IgD-negative memory B cell (primary cell): Measurements from ENCODE around the gene MAP3K8. TPM values are rescaled to one million over a fixed set of nuclear protein-coding genes. Genes with fewer than 3 reads are reported as not detected.
A peak's percentile ranks its signal among the peaks of the same experiment; 100 is the strongest.
"Not testable (repeated sequence)": the region's sequence is repeated elsewhere in the genome, so short reads cannot be mapped to it uniquely, and the experiment has no call there.

Source experiments
- H3K27ac Mint-ChIP-seq, 3 donors: one replicate each; pipeline ENCODE4 v1.8.0; 2020 to 2022; ENCODE audit warnings: mild to moderate bottlenecking in 3 of 3, mixed read lengths in 3 of 3, moderate library complexity in 1 of 3
- H3K27me3 Mint-ChIP-seq: one replicate; pipeline ENCODE4 v1.8.0; 2021; ENCODE audit warnings: mixed read lengths
- H3K36me3 Mint-ChIP-seq: one replicate; pipeline ENCODE4 v1.8.0; 2020; ENCODE audit warnings: mild to moderate bottlenecking, mixed read lengths
- H3K4me1 Mint-ChIP-seq, 3 donors: one replicate each; pipeline ENCODE4 v1.8.0; 2020 to 2022; ENCODE audit warnings: mixed read lengths in 3 of 3, mild to moderate bottlenecking in 1 of 3
- H3K4me3 Mint-ChIP-seq, 4 donors: one replicate each; pipeline ENCODE4 v1.8.0; 2020 to 2022; ENCODE audit warnings: mild to moderate bottlenecking in 4 of 4, mixed read lengths in 4 of 4, moderate library complexity in 3 of 4
- H3K9me3 Mint-ChIP-seq, 3 donors: one replicate each; pipeline ENCODE4 v1.8.0; 2020 to 2021; ENCODE audit warnings: mixed read lengths in 3 of 3, mild to moderate bottlenecking in 1 of 3
- polyA plus RNA-seq: library from polyadenylated mRNA; unstranded; fragments of 300-500 nt; fragmentation: Illumina TruSeq; gene quantifications from one replicate; pipeline ENCODE4 v1.2.3, GENCODE V29; 2021

MAP3K8 gene
- polyA plus RNA-seq, 1 donor from 2014 or later, result 40.0 TPM

DNA sequence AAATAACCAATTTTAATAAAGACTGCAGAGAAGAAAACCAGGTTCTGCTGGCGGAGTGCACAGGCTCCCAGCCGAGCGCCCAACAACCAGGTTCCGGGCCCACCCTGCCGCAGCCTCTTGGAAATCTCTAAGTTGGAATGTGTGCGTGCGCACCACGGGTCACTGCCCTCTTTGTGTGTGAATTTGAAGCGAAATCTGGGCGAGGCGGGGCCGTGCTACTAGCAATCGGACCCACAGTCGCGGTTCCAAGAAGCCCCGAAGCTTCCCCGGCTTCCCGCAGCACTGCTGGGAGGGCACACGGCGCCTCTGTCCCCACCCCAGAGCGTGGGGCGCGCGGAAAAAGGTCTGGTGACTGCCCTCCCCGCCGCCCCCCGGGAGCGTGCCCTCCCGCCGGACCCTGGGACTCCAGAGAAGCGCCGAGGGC, 666 bp upstream of the MAP3K8 start:
- H3K9me3 Mint-ChIP-seq, result peaks cover 0 to 2% (median 0%) of the 10 kb centered on the region in 3 donors
- peaks cover 48 to 50% (median 49%) of the 10 kb centered on the region in 3 donors for H3K4me1 Mint-ChIP-seq
- peak overlapping the region; percentile 77 to 98 (median 97) for H3K27ac Mint-ChIP-seq
- H3K36me3 Mint-ChIP-seq, result no peaks in the 10 kb centered on the region
- H3K27me3 Mint-ChIP-seq, result no peaks in the 10 kb centered on the region
- peak overlapping the region; percentile 94 to 96 (median 96) for H3K4me3 Mint-ChIP-seq

DNA sequence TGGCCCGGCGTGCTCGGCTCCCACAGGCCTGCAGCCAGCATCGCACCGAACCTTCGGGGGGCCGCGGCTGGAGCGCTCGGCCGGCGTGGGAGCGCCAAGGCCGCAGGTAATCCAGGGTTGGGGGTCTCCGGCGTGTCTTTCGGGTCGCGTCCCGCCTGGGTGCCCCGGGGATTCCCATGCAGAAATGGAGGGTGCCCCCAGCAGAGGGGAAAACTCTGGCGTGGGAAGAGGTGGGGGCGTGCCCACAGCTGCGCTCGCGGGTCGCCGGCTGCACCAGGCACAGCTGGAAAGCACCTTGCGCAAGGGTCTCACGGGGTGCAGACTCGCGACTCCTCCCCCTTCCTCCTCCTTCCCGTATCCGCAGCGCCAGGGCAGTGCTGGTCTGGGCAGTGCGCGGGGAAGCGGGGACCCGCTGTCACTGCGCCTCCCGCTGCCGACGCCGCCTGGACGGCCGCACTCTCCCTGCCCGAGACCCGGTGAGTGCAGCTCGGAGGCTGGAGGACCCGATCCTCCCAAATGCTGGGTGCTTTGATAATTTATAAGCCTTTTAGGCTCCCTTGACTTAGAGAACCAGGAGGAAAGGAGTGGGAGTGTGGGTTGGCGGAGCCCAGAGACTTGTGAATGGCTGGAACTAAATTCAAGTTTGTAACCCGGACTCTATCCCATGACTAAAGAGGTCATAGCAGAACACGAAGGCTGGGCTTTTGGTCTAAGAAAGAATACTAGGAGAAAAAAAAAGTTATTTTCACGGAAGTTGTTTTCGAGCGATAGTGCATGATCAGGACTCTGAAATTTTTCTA, 489 bp downstream of the MAP3K8 start:
- Mint-ChIP-seq H3K4me1 (peaks cover 48 to 53% (median 51%) of the 10 kb centered on the region in 3 donors), H3K27me3 (no peaks in the 10 kb centered on the region), H3K4me3 (peak overlapping the region; percentile 94 to 96 (median 96)), H3K9me3 (peaks cover 0 to 2% (median 0%) of the 10 kb centered on the region in 3 donors), H3K27ac (peak overlapping the region; percentile 77 to 98 (median 97)), H3K36me3 (no peaks in the 10 kb centered on the region)

DNA sequence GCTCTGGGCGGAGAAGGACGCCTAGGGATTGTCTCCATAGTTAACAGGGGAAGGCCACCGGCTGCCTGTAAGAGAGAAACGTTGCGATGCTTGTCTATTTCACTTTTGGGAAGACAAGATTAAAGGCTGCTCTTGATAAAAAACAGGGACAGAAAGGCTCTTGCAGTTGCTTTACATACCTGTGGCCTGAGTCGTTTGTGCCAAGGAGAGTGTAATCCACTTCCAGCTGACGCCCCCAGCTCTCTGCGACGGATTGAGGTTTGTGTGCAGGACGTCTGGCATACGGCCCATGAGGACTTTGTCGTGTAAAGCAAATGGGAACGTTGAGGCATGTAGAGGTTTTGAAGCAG, 1.1 kb downstream of the MAP3K8 start:
- Mint-ChIP-seq H3K4me1 (peaks cover 51 to 54% (median 53%) of the 10 kb centered on the region in 3 donors), H3K36me3 (no peaks in the 10 kb centered on the region)

DNA sequence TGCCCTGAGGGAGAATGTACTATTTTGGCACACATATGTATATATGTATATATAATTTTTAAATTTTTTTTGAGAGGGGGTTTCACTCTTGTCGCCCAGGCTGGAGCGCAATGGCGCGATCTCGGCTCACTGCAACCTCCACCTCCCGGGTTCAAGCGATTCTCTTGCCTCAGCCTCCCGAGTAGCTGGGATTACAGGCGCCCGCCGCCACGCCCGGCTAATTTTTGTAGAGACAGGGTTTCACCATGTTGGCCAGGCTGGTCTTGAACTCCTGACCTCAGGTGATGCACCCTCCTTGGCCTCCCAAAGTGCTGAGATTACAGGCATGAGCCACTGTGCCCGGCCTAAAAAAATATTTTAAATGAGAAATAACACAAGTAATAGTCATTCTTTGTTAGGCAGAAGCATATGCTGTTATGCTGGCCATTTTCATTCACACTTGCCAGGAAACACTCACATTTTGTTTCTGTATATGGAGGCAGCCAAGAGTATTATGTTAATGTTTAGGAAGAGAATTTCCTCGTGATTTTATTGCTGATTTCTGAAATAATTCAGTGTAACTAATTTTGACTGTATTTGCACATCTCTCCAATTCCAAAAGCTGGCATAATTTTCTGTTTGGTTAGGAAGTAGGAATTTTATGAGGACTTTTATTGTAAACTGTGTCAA, 1.6 kb downstream of the MAP3K8 start:
- not testable (repeated sequence) for H3K9me3 Mint-ChIP-seq, H3K27me3 Mint-ChIP-seq, H3K36me3 Mint-ChIP-seq
- Mint-ChIP-seq H3K4me1 (peaks cover 51 to 53% (median 53%) of the 10 kb centered on the region in 3 donors), H3K27ac (peak overlapping the region; percentile 77 to 98 (median 97)), H3K4me3 (peak overlapping the region; percentile 94 to 96 (median 96))

More for the DNA sequence above, 1.1 kb downstream of the MAP3K8 start:
- H3K4me3 Mint-ChIP-seq, result peak overlapping the region; percentile 94 to 96 (median 96)
- H3K9me3 Mint-ChIP-seq, result peaks cover 0 to 2% (median 0%) of the 10 kb centered on the region in 3 donors
- no peaks in the 10 kb centered on the region for H3K27me3 Mint-ChIP-seq
- H3K27ac Mint-ChIP-seq, result peak overlapping the region; percentile 77 to 98 (median 97)

DNA sequence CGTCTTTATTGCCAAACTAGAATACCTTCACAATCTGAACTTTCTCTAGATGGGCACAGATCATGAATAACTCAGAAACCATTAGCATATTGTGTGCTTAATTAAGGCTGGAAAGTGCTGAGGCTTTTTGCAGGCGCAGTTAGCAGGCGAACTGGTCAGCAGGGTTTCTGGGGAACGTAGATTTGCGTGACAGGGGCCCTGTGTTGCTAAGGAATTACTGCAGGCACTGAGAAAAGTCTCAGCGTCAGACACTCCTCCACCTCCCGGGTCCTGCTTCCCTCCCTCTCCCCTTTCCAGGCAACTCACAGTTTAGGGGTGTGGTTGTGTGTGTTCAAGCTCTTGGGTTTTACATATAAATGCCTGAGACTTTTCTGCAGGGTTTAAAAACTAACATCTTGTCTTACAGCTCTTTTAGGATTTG, 2.2 kb downstream of the MAP3K8 start:
- H3K4me1 Mint-ChIP-seq, result peaks cover 46 to 51% (median 50%) of the 10 kb centered on the region in 3 donors
- peaks cover 2% of the 10 kb centered on the region for H3K36me3 Mint-ChIP-seq
- H3K4me3 Mint-ChIP-seq, result peak overlapping the region; percentile 94 to 96 (median 96)
- peak overlapping the region; percentile 77 to 97 (median 94) for H3K27ac Mint-ChIP-seq
- H3K9me3 Mint-ChIP-seq, result peaks cover 0 to 2% (median 0%) of the 10 kb centered on the region in 3 donors
- H3K27me3 Mint-ChIP-seq, result no peaks in the 10 kb centered on the region

DNA sequence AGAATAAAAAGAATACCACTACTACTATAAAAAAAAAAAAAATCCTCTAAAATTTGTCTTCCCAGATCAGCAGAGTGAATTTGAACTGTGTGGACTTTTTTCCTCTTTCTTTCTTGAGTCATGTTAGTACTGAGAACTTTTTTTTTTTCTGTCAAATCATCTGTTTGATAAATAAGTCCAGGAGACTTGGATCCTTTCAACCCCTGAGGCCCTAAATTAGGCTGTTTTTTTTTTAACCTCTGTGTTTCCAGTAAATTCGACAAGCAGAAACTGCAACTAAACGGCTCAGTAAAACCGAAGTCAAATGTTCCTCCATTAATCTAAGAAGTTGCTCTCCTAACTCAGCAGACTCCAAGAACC, 2.7 kb downstream of the MAP3K8 start:
- H3K4me1 Mint-ChIP-seq, result peaks cover 43 to 50% (median 47%) of the 10 kb centered on the region in 3 donors
- H3K27ac Mint-ChIP-seq, result peak overlapping the region; percentile 77 to 97 (median 94)
- H3K4me3 Mint-ChIP-seq, result peak overlapping the region; percentile 94 to 96 (median 96)
- H3K9me3 Mint-ChIP-seq, result peaks cover 0 to 2% (median 0%) of the 10 kb centered on the region in 3 donors
- H3K27me3 Mint-ChIP-seq, result no peaks in the 10 kb centered on the region
- H3K36me3 Mint-ChIP-seq, result peaks cover 2% of the 10 kb centered on the region

DNA sequence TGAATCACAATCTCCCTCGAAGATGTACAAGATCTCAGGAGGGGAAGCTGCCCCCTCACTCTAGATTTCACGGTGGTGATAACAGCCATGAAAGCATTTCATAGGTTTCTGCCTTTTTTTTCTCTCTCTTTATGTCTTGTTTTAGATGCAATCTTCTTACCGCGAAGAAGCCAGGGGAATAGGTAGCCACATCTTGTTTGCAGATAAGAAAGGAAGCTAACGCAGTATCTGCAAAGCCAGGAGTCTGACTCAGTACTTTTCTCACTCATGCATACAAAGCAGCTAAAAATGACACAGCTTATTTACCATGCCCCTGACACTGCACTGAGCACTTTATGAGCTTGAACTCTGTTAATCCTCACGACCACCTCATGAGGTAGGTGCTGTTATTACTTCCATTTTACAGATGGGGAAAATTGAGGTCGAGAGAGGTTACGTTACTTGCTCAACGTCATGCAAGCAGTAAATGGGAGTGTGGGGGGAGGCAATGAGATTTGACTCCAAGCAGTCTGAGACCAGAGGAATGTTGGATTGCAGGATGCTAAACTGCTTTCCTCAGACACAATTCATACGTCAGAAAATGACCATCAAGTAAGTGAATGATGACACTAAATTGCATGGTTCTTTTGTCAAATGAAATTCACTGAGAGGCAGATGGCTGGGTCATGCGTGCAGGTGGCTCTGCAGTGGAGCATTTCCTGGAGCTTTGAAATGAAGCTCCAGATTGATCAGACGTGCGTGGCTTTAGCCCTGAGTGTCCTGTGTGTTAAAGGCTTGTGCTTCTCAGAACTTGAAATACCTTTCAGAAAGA, 3.3 kb downstream of the MAP3K8 start:
- Mint-ChIP-seq H3K27ac (peak overlapping the region; percentile 31 to 94 (median 77)), H3K36me3 (peaks cover 2% of the 10 kb centered on the region), H3K4me3 (peak overlapping the region; percentile 94 to 96 (median 96)), H3K27me3 (no peaks in the 10 kb centered on the region), H3K9me3 (peaks cover 0 to 2% (median 0%) of the 10 kb centered on the region in 3 donors), H3K4me1 (peaks cover 45 to 56% (median 51%) of the 10 kb centered on the region in 3 donors)

DNA sequence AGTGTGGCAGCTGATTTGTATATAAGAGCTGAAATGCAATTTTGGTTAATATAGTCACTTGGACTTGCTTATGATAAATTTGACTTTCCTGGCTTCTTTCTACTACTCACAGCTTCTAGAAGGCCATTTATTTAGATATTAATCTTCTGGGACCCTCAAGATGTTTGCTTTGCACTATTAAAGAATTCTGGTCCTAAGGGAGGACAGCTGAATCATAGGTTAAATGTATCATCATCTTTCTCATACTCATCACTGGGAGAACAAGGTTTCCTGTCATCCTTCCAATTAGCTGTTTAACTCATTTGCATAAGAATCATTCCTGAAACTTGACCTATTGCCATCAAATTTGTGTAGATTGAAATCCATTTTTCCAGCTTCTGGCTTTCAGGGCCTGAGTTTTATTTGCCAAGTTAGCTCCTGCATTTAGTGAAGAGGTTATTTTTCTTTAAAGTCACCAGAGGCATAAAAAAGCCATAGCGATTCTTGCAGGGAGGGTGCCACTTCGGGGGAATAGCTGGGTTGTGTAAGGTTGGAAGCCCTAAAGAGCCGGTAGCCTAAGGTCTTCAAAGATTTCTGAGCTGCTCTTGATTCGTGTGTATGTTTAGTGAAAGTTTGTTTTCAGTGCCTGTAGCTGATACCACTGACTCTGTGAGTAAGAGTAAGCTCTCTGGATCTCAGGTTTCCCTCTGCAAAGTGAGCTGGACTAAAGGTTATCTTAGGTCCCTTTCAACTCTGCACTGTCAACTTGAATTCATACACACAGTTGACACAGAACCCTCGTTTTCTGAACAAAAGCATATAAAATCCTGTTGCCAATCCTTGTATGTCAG, 4.3 kb downstream of the MAP3K8 start:
- H3K4me1 Mint-ChIP-seq, result peaks cover 49 to 53% (median 51%) of the 10 kb centered on the region in 3 donors
- H3K27ac Mint-ChIP-seq, result peak overlapping the region in 2 of 3 donors; percentile 67 to 77
- peaks cover 5% of the 10 kb centered on the region for H3K36me3 Mint-ChIP-seq
- H3K9me3 Mint-ChIP-seq, result no peaks in the 10 kb centered on the region
- peak overlapping the region; percentile 94 to 96 (median 96) for H3K4me3 Mint-ChIP-seq
- H3K27me3 Mint-ChIP-seq, result no peaks in the 10 kb centered on the region

DNA sequence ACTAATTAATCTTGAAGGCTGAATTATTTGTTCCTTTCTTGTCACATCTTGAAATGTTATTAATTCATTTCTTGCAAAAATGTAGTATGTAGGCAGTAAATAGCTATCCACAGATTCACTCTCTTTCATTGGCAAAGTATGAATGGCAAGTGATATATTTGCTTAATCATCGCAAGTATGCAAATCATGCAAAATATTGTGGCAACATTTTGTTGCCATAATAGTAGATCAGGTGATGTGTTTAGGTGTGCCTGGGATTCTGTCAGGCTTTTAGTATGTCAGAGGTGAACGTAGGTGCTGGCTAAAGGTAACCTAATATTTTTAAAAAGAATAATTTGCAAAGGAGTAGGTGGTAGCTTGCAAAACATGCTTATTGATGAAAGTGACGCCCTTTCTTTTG, 5.9 kb downstream of the MAP3K8 start:
- H3K27me3 Mint-ChIP-seq, result no peaks in the 10 kb centered on the region
- H3K4me3 Mint-ChIP-seq, result peak overlapping the region in 1 of 4 donors; percentile 50
- peaks cover 6% of the 10 kb centered on the region for H3K36me3 Mint-ChIP-seq
- H3K4me1 Mint-ChIP-seq, result peaks cover 60 to 62% (median 61%) of the 10 kb centered on the region in 3 donors
- peak overlapping the region; percentile 59 to 65 (median 64) for H3K27ac Mint-ChIP-seq
- no peaks in the 10 kb centered on the region for H3K9me3 Mint-ChIP-seq

DNA sequence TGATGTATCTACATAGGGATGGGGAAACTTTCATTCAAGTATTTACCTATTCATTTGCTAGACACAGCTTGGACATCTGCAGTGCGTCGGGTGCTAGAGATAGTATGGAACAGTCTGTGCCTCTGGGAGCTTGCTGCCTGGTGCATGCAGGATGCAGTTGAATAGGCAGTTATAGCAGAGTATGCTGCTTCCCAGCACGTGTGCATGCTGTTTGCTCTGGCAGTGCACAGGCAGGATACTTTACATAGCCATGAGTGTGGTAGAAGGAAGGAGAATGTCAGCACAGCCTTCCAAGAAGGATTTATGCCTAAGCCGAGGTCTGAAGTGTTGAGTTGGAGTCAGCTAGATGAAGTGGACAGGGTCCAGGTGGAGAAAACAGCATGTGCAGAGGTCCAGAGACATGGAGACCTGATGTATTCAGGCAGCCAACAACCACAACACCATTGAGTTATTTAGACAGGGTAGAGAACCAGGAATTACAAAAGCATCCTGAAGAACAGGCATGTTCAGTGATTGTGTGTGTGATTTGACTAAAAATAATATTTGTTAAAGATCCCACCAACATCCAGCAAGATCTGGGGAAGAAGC, 8.1 kb downstream of the MAP3K8 start:
- no peak overlapping the region for H3K4me3 Mint-ChIP-seq
- H3K27ac Mint-ChIP-seq, result peak overlapping the region in 2 of 3 donors; percentile 0 to 10
- H3K36me3 Mint-ChIP-seq, result peaks cover 6% of the 10 kb centered on the region
- H3K4me1 Mint-ChIP-seq, result peaks cover 51 to 58% (median 54%) of the 10 kb centered on the region in 3 donors
- H3K27me3 Mint-ChIP-seq, result no peaks in the 10 kb centered on the region
- H3K9me3 Mint-ChIP-seq, result no peaks in the 10 kb centered on the region

DNA sequence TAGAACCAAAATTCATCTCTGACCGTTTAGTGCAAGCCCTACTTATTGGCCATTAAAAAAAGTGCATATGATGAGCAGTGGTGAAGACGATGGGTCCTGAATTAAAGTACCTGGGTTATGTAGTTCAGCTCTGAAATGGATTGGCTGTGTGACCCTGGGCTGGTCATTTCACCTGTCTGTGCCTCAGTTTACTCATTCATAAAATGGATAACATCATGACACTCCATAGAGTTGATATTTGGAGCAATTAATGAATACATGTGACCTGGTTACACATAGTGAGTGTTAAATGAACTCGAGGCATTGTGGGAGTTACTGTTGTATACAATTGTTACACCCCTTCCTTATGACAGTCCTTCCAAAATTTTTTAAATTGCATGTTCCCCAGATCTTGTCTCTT, 9.1 kb downstream of the MAP3K8 start:
- no peak overlapping the region for H3K4me3 Mint-ChIP-seq
- H3K9me3 Mint-ChIP-seq, result no peaks in the 10 kb centered on the region
- peaks cover 46 to 53% (median 52%) of the 10 kb centered on the region in 3 donors for H3K4me1 Mint-ChIP-seq
- no peaks in the 10 kb centered on the region for H3K27me3 Mint-ChIP-seq
- peak overlapping the region in 2 of 3 donors; percentile 0 to 77 for H3K27ac Mint-ChIP-seq
- peaks cover 6% of the 10 kb centered on the region for H3K36me3 Mint-ChIP-seq

DNA sequence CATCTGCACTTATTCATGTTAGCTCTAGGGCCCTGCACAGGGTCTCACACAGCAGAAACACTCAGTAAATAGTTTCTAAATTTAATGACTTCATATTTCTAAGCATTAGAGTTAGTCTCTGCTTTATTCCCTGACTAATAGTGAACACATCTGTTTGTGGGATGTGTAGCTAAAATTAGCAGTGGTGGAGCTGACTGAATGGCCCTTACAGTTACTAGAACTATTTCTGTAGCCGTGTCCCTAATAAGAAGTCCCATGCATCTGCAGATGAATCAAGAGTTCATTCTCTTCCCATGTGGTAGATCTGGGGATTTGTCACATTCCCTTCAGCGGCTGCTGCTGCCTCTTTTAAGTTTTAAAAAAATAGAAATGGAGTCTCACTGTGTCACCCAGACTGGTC, 11.7 kb downstream of the MAP3K8 start:
- Mint-ChIP-seq H3K9me3 (no peaks in the 10 kb centered on the region), H3K27me3 (no peaks in the 10 kb centered on the region), H3K4me3 (peak overlapping the region in 1 of 4 donors; percentile 17), H3K36me3 (peaks cover 13% of the 10 kb centered on the region), H3K4me1 (peaks cover 33 to 41% (median 36%) of the 10 kb centered on the region in 3 donors), H3K27ac (peak overlapping the region in 2 of 3 donors; percentile 47 to 71)

DNA sequence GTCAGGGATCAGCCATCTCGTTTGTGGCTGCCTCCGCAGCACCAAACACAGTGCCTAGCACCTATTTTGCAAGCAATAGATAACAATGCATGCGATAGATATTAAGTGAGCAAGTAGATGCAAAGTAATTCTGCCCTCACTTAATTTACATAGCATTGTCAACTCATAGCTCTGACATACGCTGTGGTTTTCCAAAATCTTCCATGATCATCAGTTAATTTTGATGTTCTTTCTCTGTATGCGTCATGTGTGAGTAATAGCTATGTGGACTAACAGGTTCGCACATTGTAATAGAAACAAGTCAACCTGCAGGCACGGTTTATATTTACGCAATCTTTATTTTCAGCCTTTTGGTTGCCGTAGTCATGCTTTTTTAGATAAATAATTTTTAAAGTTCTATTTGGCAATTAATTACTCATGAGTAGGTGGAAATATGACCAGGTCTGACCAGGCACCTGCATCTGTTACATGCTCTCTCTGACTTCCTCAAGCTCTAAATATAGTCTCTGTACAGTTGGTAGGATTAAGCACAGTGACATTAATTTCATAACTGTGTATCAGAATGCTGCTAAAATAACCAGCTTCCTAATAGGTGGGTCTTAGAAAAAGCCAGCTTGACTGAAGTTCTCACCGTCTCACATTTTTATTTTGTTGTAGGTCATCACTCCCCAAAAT, 13.3 kb downstream of the MAP3K8 start:
- H3K4me1 Mint-ChIP-seq, result peaks cover 22 to 34% (median 29%) of the 10 kb centered on the region in 3 donors
- H3K4me3 Mint-ChIP-seq, result peak overlapping the region in 2 of 4 donors; percentile 30 to 33
- peaks cover 13% of the 10 kb centered on the region for H3K36me3 Mint-ChIP-seq
- no peaks in the 10 kb centered on the region for H3K27me3 Mint-ChIP-seq
- H3K27ac Mint-ChIP-seq, result peak overlapping the region; percentile 24 to 77 (median 65)
- no peaks in the 10 kb centered on the region for H3K9me3 Mint-ChIP-seq
